Cerebellar cortex (tissue), 1 donor: ENCODE data around the gene JAZF1.
A peak's percentile ranks its signal among the peaks of the same experiment; 100 is the strongest.

ENCODE experiments used
- DNase-seq: peaks from one replicate; pipeline ENCODE4 v3.0.0-alpha.2; 2015; ENCODE audit warnings: low spot score

The JAZF1 gene

GRCh38 chr7:28191751-28192150, 11.2 kb upstream of the JAZF1 start:
- DNase-seq = no peak

- DNase-seq = no peak
Measured at GRCh38 chr7:28191184-28191583, 10.6 kb upstream of the JAZF1 start.

GRCh38 chr7:28190077-28190710, 9.6 kb upstream of the JAZF1 start:
- no peak for DNase-seq

- no peak for DNase-seq
Measured at GRCh38 chr7:28187012-28187411, 6.4 kb upstream of the JAZF1 start.

GRCh38 chr7:28183627-28184026, 3.0 kb upstream of the JAZF1 start:
- no peak for DNase-seq

- DNase-seq = no peak
Measured at GRCh38 chr7:28182071-28182471, 1.5 kb upstream of the JAZF1 start.

- DNase-seq = no peak
Measured at GRCh38 chr7:28181416-28181815, 821 bp upstream of the JAZF1 start.

GRCh38 chr7:28180031-28180363, 598 bp downstream of the JAZF1 start:
- no peak for DNase-seq

GRCh38 chr7:28179120-28180030, 1.2 kb downstream of the JAZF1 start:
- peak; percentile 48 for DNase-seq

- DNase-seq = peak; percentile 40
Measured at GRCh38 chr7:28178599-28178998, 2.0 kb downstream of the JAZF1 start.

- DNase-seq = no peak
Measured at GRCh38 chr7:28177836-28178235, 2.8 kb downstream of the JAZF1 start.

- no peak for DNase-seq
Measured at GRCh38 chr7:28176645-28177044, 4.0 kb downstream of the JAZF1 start.

GRCh38 chr7:28176174-28176573, 4.4 kb downstream of the JAZF1 start:
- no peak for DNase-seq

- no peak for DNase-seq
Measured at GRCh38 chr7:28174901-28175661, 5.5 kb downstream of the JAZF1 start.

- no peak for DNase-seq
Measured at GRCh38 chr7:28174442-28174841, 6.2 kb downstream of the JAZF1 start.

GRCh38 chr7:28173531-28173930, 7.1 kb downstream of the JAZF1 start:
- no peak for DNase-seq

- DNase-seq = no peak
Measured at GRCh38 chr7:28172958-28173357, 7.6 kb downstream of the JAZF1 start.

- no peak for DNase-seq
Measured at GRCh38 chr7:28170701-28171100, 9.9 kb downstream of the JAZF1 start.

GRCh38 chr7:28169230-28169629, 11.4 kb downstream of the JAZF1 start:
- no peak for DNase-seq

- DNase-seq = no peak
Measured at GRCh38 chr7:28168393-28169158, 12.0 kb downstream of the JAZF1 start.

- DNase-seq = no peak
Measured at GRCh38 chr7:28166982-28167715, 13.4 kb downstream of the JAZF1 start.
